HepG2 (cell line): ENCODE results near the gene CRYZ. TPM values are rescaled to one million over a fixed set of nuclear protein-coding genes. Genes with fewer than 3 reads are reported as not detected.

Source experiments
- FIP1L1 ChIP-seq: fragments of 200-400 bp; formaldehyde crosslinking; IDR thresholded peaks from 2 replicates; pipeline ENCODE4 v1.6.1; 2018; ENCODE audit warnings: low read depth, mild to moderate bottlenecking, low read length, moderate library complexity, borderline replicate concordance; ENCODE audit not compliant: insufficient read depth
- MTA3 ChIP-seq: sonication (generic); formaldehyde crosslinking; IDR thresholded peaks from 2 replicates; pipeline ENCODE4 v1.4.0; 2020; ENCODE audit warnings: missing genetic modification reagents
- PHF20 ChIP-seq: sonication (generic); formaldehyde crosslinking; IDR thresholded peaks from 2 replicates; pipeline ENCODE4 v1.5.0; 2020; ENCODE audit warnings: mild to moderate bottlenecking, missing genetic modification reagents
- RCOR2 ChIP-seq: IDR thresholded peaks from 2 replicates; pipeline ENCODE4 v1.6.1; 2016; ENCODE audit warnings: missing biosample characterization, missing genetic modification reagents
- SALL2 ChIP-seq: sonication (generic); formaldehyde crosslinking; IDR thresholded peaks from 2 replicates; pipeline ENCODE4 v1.8.1; 2023; ENCODE audit warnings: mild to moderate bottlenecking, missing genetic modification reagents, inconsistent platforms
- ZFP36L1 ChIP-seq: sonication (generic); formaldehyde crosslinking; IDR thresholded peaks from 2 replicates; pipeline ENCODE4 v1.8.0; 2022; ENCODE audit warnings: mild to moderate bottlenecking, missing genetic modification reagents, moderate library complexity
- ZSCAN9 ChIP-seq: IDR thresholded peaks from 2 replicates; pipeline ENCODE4 v1.6.1; 2016; ENCODE audit warnings: borderline replicate concordance
- polyA plus RNA-seq, 8 experiments: library from polyadenylated mRNA; depleted of rRNA in 3 of 8; stranded (reverse) in 7 of 8; unstranded in 1 of 8; fragments of >200 nt; fragmentation: Illumina TruSeq in 4 of 8; extraction: Trizol in 4 of 8; gene quantifications; 2 replicates each; pipeline versions ENCODE4 v1.2.1 to v1.2.3, GENCODE V29; 2011 to 2016; ENCODE audit warnings: low read depth in 4 of 8, missing spikeins in 1 of 8, mixed read lengths in 1 of 8; ENCODE audit not compliant: insufficient read depth in 1 of 8
- total RNA-seq, 5 experiments: library from RNA; depleted of rRNA; stranded (reverse); fragments of >200 nt; fragmentation: Illumina TruSeq; extraction: Trizol; gene quantifications; 2 replicates each; pipeline ENCODE4 v1.2.3, GENCODE V29; 2016; ENCODE audit warnings: low read depth in 1 of 5
- TF ChIP-seq, protein P1 (sequence below): sonication (generic); formaldehyde crosslinking; IDR thresholded peaks from 2 replicates; pipeline ENCODE4 v1.4.0; 2020; ENCODE audit warnings: missing genetic modification reagents, mild to moderate bottlenecking, borderline replicate concordance
- TF ChIP-seq, protein P2 (sequence below): sonication (generic); formaldehyde crosslinking; IDR thresholded peaks from 2 replicates; pipeline ENCODE4 v1.9.0; 2022; ENCODE audit warnings: low read depth, missing genetic modification reagents
- TF ChIP-seq, protein P3 (sequence below): sonication (generic); formaldehyde crosslinking; conservative IDR thresholded peaks from 2 replicates; pipeline ENCODE4 v1.4.0; 2020; ENCODE audit warnings: mild to moderate bottlenecking, missing genetic modification reagents, moderate library complexity
- TF ChIP-seq, protein P4 (sequence below): sonication (generic); formaldehyde crosslinking; IDR thresholded peaks from 2 replicates; pipeline ENCODE4 v1.4.0; 2020; ENCODE audit warnings: mild to moderate bottlenecking, missing genetic modification reagents
- TF ChIP-seq, protein P5 (sequence below): sonication (generic); formaldehyde crosslinking; IDR thresholded peaks from 2 replicates; pipeline ENCODE4 v1.8.0; 2022; ENCODE audit warnings: mild to moderate bottlenecking, missing genetic modification reagents, moderate library complexity
- TF ChIP-seq, protein P6 (sequence below): sonication (generic); formaldehyde crosslinking; IDR thresholded peaks from 2 replicates; pipeline ENCODE4 v1.4.0; 2020; ENCODE audit warnings: mild to moderate bottlenecking, missing genetic modification reagents

The CRYZ gene
- total and polyA plus RNA-seq, 2 of the 13 experiments (the other 11 are each of a cell fraction or from before 2014, with no cell fraction given): 115 to 211 TPM

DNA sequence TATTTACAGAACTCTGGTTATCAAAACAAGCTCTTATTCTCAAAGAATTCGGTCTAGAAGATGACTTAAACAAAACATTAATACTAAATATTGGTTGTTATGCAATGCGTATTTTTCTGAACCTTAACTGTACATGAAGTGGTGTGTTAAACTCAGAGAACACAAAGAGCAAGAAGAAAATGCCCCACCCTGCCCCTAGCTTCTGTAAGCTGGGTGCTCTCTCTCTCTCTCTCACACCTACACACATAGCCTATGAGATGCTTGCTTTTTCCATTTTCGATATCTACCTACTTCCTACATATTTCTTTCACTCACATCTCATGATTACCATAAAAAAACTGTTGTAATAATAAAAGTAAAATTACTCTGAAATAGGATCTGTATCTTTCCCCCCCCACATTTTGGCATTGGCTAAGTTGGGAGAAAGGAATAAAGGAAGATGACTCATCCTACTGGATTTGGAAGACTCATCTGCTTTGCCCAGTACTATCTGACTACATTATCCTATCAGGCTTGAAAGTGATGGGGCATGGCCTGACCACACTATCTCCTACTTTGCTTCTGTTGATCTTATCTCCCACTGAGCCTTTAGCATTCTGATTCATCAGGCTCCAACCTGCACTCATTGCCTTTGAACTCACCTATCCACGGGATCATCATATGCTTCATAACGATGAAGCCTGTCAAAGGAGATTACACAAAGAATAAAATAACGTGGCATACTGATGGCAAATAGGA lies 2.9 kb downstream of the CRYZ start (continued):
- TF ChIP-seq, protein P1, sequence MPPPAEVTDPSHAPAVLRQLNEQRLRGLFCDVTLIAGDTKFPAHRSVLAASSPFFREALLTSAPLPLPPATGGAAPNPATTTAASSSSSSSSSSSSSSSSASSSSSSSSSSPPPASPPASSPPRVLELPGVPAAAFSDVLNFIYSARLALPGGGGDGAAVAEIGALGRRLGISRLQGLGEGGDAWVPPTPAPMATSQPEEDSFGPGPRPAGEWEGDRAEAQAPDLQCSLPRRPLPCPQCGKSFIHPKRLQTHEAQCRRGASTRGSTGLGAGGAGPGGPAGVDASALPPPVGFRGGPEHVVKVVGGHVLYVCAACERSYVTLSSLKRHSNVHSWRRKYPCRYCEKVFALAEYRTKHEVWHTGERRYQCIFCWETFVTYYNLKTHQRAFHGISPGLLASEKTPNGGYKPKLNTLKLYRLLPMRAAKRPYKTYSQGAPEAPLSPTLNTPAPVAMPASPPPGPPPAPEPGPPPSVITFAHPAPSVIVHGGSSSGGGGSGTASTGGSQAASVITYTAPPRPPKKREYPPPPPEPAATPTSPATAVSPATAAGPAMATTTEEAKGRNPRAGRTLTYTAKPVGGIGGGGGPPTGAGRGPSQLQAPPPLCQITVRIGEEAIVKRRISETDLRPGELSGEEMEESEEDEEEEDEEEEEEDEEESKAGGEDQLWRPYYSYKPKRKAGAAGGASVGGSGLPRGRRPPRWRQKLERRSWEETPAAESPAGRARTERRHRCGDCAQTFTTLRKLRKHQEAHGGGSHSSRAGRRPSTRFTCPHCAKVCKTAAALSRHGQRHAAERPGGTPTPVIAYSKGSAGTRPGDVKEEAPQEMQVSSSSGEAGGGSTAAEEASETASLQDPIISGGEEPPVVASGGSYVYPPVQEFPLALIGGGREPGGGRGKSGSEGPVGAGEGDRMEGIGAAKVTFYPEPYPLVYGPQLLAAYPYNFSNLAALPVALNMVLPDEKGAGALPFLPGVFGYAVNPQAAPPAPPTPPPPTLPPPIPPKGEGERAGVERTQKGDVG: no peak
- TF ChIP-seq, protein P2, sequence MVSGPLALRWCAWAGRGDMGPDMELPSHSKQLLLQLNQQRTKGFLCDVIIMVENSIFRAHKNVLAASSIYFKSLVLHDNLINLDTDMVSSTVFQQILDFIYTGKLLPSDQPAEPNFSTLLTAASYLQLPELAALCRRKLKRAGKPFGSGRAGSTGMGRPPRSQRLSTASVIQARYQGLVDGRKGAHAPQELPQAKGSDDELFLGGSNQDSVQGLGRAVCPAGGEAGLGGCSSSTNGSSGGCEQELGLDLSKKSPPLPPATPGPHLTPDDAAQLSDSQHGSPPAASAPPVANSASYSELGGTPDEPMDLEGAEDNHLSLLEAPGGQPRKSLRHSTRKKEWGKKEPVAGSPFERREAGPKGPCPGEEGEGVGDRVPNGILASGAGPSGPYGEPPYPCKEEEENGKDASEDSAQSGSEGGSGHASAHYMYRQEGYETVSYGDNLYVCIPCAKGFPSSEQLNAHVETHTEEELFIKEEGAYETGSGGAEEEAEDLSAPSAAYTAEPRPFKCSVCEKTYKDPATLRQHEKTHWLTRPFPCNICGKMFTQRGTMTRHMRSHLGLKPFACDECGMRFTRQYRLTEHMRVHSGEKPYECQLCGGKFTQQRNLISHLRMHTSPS: no peak
- TF ChIP-seq ZFP36L1 (CRISPR knock-in tag): no peak
- TF ChIP-seq, protein P3, sequence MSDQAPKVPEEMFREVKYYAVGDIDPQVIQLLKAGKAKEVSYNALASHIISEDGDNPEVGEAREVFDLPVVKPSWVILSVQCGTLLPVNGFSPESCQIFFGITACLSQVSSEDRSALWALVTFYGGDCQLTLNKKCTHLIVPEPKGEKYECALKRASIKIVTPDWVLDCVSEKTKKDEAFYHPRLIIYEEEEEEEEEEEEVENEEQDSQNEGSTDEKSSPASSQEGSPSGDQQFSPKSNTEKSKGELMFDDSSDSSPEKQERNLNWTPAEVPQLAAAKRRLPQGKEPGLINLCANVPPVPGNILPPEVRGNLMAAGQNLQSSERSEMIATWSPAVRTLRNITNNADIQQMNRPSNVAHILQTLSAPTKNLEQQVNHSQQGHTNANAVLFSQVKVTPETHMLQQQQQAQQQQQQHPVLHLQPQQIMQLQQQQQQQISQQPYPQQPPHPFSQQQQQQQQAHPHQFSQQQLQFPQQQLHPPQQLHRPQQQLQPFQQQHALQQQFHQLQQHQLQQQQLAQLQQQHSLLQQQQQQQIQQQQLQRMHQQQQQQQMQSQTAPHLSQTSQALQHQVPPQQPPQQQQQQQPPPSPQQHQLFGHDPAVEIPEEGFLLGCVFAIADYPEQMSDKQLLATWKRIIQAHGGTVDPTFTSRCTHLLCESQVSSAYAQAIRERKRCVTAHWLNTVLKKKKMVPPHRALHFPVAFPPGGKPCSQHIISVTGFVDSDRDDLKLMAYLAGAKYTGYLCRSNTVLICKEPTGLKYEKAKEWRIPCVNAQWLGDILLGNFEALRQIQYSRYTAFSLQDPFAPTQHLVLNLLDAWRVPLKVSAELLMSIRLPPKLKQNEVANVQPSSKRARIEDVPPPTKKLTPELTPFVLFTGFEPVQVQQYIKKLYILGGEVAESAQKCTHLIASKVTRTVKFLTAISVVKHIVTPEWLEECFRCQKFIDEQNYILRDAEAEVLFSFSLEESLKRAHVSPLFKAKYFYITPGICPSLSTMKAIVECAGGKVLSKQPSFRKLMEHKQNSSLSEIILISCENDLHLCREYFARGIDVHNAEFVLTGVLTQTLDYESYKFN (CRISPR knock-in tag): peak; percentile 25; the same call in 1 of the 2 replicates
- TF ChIP-seq, protein P4, sequence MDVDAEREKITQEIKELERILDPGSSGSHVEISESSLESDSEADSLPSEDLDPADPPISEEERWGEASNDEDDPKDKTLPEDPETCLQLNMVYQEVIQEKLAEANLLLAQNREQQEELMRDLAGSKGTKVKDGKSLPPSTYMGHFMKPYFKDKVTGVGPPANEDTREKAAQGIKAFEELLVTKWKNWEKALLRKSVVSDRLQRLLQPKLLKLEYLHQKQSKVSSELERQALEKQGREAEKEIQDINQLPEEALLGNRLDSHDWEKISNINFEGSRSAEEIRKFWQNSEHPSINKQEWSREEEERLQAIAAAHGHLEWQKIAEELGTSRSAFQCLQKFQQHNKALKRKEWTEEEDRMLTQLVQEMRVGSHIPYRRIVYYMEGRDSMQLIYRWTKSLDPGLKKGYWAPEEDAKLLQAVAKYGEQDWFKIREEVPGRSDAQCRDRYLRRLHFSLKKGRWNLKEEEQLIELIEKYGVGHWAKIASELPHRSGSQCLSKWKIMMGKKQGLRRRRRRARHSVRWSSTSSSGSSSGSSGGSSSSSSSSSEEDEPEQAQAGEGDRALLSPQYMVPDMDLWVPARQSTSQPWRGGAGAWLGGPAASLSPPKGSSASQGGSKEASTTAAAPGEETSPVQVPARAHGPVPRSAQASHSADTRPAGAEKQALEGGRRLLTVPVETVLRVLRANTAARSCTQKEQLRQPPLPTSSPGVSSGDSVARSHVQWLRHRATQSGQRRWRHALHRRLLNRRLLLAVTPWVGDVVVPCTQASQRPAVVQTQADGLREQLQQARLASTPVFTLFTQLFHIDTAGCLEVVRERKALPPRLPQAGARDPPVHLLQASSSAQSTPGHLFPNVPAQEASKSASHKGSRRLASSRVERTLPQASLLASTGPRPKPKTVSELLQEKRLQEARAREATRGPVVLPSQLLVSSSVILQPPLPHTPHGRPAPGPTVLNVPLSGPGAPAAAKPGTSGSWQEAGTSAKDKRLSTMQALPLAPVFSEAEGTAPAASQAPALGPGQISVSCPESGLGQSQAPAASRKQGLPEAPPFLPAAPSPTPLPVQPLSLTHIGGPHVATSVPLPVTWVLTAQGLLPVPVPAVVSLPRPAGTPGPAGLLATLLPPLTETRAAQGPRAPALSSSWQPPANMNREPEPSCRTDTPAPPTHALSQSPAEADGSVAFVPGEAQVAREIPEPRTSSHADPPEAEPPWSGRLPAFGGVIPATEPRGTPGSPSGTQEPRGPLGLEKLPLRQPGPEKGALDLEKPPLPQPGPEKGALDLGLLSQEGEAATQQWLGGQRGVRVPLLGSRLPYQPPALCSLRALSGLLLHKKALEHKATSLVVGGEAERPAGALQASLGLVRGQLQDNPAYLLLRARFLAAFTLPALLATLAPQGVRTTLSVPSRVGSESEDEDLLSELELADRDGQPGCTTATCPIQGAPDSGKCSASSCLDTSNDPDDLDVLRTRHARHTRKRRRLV (CRISPR knock-in tag): no peak
- no peak for TF ChIP-seq FIP1L1
- TF ChIP-seq, protein P5, sequence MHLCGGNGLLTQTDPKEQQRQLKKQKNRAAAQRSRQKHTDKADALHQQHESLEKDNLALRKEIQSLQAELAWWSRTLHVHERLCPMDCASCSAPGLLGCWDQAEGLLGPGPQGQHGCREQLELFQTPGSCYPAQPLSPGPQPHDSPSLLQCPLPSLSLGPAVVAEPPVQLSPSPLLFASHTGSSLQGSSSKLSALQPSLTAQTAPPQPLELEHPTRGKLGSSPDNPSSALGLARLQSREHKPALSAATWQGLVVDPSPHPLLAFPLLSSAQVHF (CRISPR knock-in tag): no peak
- TF ChIP-seq ZSCAN9 (CRISPR knock-in tag): peak; percentile 25; the same call in 1 of the 2 replicates
- no peak for TF ChIP-seq SALL2 (CRISPR knock-in tag)
- TF ChIP-seq PHF20 (CRISPR knock-in tag): no peak
- no peak for TF ChIP-seq MTA3
- TF ChIP-seq, protein P6, sequence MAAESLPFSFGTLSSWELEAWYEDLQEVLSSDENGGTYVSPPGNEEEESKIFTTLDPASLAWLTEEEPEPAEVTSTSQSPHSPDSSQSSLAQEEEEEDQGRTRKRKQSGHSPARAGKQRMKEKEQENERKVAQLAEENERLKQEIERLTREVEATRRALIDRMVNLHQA (CRISPR knock-in tag): no peak
- TF ChIP-seq RCOR2: 0 out of 2 replicates have a peak, but pooled peaks have one; percentile 20
